Effector CD4-positive, alpha-beta T cell (primary cell): ENCODE data around the gene GAL3ST3. TPM values are rescaled to one million over a fixed set of nuclear protein-coding genes. Genes with fewer than 3 reads are reported as not detected.
"Not testable (repeated sequence)": the region's sequence is repeated elsewhere in the genome, so short reads cannot be mapped to it uniquely, and the experiment has no call there.

Source experiments
- DNase-seq: peaks from one replicate; pipeline ENCODE4 v3.0.0-alpha.2; 2020
- total RNA-seq: gene quantifications from one replicate; lab custom pipeline; 2026; lab: John Stamatoyannopoulos, UW

GAL3ST3 gene, protein sequence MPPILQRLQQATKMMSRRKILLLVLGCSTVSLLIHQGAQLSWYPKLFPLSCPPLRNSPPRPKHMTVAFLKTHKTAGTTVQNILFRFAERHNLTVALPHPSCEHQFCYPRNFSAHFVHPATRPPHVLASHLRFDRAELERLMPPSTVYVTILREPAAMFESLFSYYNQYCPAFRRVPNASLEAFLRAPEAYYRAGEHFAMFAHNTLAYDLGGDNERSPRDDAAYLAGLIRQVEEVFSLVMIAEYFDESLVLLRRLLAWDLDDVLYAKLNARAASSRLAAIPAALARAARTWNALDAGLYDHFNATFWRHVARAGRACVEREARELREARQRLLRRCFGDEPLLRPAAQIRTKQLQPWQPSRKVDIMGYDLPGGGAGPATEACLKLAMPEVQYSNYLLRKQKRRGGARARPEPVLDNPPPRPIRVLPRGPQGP
- not detected for total RNA-seq

DNA sequence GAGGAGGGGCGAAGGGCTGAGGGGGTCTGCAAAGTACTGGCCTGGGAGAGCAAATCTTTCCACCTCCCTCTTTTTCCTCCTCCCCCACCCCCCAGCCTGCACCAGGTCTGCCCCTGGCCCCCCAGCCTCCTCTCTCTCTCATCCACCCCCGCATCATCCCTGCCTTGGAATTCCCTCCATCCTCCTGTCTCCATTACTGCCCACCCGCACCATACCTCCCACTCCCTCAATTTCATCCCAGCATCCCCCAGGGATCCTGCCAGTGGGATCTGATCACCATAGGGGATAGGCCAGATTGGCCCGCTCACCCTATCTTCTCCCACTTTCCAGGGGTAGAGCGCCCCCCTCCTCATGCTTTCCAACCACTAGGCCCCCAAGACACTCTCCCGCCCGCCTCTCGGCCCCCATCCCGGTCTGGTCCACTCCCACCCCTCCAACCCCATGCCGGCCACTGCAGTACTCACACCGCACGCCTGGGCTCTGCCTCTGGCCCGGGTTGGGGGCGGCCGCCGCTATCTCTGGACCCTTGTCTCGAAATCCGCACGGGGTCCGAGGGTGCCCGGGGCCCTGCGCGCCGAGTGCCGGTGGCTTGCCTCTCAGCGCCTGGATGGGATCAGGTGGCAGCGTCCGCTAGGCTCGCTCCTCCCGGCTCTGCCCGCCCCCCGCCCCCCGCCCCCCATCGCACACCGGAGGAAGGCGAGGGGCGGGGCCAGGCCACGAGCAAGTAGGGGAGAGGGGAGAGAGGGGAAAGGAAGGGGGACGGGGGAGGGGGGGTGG is at the start of gene GAL3ST3:
Gene GAL3ST3, minus strand, starts transcription at position 615 of the 777 bp plus-strand sequence. CDS start 3,746 bp downstream, outside the sequence.
- DNase-seq, result no peak

DNA sequence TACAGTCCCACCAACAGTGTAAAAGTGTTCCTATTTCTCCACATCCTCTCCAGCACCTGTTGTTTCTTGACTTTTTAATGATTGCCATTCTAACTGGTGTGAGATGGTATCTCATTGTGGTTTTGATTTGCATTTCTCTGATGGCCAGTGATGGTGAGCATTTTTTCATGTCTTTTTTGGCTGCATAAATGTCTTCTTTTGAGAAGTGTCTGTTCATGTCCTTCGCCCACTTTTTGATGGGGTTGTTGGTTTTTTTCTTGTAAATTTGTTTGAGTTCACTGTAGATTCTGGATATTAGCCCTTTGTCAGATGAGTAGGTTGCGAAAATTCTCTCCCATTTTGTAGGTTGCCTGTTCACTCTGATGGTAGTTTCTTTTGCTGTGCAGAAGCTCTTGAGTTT is 43.2 kb upstream of the GAL3ST3 start:
- DNase-seq, result not testable (repeated sequence)

DNA sequence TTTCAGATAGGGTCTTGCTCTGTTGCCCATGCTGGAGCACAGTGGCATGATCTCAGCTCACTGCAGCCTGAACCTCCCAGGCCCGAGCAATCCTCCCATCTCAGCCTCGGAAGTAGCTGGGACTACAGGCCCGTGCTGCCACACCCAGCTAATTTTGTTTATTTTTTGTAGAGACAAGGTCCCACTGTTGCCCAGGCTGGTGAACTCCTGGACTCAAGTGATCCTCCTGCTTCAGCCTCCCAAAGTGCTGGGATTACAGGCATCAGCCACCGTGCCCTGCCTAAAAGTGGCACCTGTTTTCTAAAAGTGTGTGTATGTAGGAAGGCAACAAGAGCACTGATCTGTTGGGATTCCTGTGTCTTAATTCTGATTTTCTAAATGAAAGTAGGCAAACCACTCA is 41.3 kb upstream of the GAL3ST3 start:
- DNase-seq, result no peak

DNA sequence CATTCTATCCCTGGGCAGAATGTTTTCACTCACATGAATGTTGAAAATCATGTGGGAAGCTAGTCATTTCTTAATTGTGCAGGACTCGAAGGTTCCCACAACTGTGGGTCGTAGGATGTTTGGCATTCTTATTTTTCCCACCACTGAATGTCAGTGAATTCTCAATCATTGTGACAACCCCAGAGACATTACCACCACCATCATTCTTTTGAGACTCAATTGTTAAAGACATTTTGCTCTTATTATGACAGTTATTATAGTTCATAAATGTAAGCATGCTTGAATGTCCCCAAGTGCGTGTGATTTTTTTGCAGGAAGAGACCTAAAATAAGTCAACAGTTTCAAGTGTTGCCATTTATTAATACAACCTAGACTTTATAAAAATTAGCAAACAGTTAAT is 40.1 kb upstream of the GAL3ST3 start:
- DNase-seq, result no peak

DNA sequence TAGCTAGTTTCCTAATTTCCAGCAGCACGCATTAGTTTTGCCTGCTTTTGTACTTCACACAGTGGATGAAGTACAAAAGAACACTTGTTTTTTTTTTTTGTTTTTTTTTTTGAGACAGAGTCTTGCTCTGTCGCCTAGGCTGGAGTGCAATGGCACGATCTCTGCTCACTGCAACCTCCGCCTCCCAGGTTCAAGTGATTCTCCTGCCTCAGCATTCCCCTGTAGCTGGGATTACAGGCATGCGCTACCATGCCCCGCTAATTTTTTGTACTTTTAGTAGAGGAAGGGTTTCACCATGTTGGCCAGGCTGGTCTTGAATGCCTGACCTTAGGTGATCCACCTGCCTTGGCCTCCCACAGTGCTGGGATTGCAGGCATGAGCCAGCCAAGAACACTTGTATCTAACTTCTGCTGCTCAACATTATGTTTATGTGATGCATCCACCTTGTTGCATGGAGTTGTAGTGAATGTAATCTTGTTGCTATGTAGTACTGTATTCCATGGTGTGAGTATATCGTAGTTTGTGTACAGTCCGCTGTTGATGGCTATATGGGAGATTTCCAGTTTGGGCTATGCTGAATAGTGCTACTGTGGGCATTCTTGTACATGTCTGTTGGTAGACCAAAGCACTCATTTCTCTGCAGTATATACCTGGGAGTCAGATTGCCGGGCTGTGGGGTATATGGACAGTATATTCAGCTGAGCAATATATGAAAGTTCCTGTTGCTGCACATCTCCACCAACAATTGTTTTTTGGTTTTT is 38.4 kb upstream of the GAL3ST3 start:
- no peak for DNase-seq

DNA sequence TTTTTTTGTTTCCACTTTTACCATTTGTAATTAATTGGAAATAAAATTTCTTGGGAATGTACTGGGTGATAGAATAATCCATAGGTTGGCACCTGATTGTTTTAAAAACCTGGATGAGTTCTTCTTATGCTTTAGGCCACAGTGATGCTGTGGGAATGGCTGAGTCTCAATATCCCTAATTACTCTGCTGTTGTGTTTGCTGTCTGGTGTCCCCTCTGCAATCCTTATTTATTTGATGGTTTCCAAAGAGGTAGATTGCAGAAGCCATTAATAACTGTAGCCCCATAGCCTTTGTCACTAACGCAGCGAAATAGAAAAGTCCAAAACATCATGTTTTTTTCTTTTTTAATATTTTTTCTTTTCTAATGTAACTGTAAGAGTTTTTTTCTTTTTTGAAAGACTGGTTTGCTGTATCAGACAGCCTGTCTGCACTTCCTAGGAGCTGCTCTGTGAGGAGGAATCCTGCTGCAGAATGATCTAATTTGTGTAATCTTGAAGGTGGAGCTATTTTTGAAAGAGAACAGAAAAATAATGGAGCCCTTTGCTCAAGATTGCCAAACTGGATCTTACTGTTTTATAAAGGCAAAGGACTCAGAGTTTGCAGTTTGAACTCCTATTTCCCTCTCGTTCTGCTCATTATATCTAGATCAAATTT is 36.0 kb upstream of the GAL3ST3 start:
- DNase-seq, result no peak

DNA sequence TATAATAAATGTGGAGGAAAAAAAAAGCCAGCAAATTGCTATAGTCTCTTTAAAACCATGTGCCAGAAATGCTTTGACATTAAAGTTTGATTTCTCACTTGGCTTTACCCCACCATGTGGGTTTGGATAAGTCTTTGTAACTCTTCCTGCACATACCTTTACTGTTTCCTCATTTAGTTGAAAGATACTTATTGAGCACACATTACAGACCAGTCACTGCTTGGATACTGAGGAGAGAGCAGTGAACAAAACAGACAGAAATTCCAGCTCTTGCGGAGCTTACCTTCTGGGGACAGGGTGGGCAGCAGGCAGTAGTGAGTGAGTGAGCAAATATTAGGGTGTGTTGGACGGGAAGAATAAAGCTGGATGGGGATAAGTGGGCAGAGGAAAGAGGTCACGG is 34.8 kb upstream of the GAL3ST3 start:
- no peak for DNase-seq

DNA sequence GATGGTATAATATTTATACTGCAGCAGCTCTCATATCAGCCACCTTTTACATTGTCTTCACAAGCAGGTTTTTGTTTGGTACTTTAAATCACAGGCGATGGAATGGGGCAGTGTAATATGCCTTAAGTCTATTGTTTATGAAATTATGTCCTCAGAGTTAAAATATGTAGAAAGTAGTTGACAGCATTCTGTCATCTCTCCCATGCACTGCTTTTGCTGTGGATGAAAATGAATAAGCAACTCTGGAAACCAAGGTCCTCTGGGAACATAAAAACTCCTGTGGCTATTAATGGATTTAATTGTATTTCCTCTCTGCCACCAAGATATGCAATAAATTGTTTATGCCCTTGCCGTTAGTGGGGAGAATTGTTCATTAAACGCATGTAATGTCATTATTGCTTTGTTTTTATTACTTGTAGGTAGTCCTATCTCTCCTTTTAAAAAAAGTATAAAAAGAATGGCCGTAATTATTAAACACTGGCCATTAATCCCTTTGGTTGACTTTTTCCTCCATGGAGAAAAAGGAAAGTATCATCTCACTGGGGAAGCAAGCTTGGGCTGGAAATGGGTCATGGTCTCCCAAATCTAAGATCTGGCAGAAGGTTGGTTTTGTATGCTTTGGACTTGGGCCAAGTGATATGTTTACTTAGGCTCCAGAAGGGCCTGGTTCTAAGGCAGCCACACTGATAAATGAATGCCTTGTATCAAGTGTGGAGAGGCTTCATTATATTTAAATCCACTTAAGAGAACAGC is 34.2 kb upstream of the GAL3ST3 start:
- DNase-seq, result no peak

DNA sequence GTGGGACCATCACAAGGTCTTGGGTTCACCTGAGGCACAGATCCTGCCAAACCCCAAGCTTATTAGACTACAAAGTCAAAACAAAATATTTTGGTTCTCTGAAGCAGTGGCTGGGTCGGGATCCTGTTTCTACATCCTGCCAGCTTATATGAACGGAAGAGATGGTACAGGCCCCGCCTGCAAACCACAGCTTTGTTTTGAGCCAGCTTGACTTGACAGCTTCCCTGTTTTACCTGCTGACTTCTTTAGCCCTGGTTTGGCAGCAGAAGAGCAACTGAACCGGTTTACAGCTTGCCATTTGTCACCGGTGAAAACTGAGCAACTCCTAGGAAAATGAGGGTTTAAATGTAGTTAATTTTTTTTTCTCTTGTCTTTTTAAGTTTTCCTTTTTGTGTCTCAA is 32.5 kb upstream of the GAL3ST3 start:
- DNase-seq, result peak; percentile 74

DNA sequence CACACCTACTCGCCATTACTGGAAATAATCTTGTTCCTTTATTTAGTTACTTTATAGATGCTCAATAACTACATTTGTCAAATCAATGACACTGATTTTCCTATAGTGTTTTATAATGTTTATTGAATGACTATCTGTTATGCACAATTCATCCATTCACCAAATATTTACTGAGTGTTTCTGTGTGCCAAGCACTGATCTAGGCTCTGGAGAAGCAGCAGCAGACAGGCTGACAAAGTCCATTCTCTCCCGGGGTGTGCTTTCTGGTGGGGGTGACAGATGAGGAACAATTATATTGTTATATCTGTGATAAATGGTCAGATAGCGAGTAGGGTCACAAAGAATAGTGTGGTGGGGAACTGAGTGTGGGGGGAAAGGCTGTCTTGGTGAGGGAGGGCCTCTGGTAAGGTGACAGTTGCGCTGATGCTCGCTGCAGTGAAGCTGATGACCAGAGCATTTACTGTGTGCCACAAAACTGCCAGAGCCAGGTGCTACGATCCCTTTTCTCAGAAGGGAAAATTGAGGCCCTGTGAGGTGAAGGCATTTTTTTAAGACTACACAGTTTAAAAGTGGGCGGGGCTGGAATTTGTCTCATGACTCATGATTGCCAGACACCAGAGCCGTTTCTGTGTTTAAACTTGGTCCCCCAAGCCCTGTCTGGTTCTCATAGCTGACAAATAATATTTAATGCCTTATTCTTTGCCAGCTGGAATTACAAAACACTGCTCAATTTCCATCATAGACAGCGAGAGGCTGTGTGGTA is 31.3 kb upstream of the GAL3ST3 start:
- peak; percentile 74 for DNase-seq

DNA sequence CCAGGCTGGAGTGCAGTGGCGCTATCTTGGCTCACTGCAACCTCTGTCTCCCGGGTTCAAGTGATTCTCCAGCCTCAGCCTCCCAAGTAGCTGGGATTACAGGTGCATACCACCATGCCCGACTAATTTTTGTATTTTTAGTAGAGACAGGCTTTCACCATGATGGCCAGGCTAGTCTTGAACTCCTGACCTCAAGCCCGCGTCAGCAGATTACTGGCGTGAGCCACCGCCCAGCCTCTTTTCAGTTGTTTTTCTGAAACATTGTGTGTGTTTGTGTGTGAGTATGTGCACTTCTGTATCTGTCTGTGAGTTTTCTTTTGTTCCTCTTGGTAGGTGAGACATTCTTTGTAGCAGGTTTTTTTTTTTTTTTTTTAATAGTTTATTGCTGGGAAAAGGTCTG is 30.0 kb upstream of the GAL3ST3 start:
- DNase-seq, result not testable (repeated sequence)

DNA sequence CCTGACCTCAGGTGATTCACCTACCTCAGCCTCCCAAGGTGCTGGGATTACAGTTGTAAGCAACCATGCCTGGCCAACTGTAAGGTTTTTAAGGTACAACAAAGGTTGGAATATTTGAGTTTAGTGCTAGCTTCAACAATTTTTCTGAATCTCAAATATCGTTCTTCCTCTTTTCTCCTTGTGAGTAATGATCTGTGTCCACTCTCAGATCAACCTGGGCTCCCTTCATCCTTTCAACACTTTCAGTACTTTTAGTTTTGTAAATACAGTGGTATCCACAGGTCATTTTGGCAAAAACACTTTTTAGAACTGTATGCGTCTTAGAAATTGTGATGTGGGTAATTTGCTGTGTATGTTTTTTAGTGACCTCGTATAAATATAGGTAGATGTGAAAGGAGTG is 29.0 kb upstream of the GAL3ST3 start:
- no peak for DNase-seq

DNA sequence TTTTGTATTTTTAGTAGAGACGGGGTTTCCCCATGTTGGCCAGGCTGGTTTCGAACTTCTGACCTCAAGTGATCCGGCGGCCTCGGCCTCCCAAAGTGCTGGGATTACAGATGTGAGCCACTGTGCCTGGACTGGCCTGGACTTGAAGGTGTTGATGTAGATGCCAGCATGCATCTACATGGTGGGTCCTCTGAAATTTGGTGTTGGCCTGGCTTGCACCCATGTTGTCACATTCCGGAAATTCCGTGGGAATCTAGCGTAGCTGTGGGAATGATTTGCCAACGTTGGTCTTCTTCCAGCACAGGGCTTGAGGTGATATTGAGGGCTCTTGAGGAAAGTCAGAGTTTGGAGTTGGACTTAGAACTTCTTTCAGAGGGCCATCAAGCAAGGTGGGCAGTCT is 27.6 kb upstream of the GAL3ST3 start:
- no peak for DNase-seq

DNA sequence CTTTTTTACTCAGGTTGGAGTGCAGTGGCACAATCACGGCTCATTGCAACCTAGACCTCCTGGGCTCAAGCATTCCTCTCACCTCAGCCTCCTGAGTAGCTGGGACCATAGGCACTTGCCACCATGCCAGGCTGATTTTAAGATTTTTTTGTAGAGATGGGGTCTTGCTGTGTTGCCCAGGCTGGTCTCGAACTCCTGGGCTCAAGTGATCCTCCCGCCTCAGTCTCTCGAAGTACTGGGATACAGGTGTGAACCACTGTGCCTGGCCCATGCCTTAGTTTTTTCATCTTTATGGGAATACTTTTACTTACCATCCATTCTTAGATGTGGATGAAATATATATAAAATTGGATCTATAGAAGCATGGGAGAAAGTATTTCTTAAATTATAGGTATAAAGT is 26.3 kb upstream of the GAL3ST3 start:
- no peak for DNase-seq

DNA sequence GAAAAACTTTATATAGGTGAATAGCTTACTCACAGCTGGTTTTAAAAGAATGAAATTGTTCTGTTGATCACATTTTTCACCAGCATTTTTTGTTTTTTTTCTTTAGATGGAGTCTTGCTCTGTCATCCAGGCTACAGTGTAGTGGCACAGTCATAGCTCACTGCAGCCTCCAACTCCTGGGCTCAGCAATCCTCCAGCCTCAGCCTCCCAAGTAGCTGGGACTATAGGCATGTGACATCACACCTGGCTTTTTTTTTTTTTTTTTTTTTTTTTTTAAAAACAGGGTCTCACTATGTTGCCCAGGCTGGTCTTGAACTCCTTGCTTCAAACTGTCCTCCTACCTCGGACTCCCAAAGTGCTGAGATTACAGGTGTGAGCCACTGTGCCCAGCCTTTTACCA is 24.7 kb upstream of the GAL3ST3 start:
- DNase-seq, result no peak

DNA sequence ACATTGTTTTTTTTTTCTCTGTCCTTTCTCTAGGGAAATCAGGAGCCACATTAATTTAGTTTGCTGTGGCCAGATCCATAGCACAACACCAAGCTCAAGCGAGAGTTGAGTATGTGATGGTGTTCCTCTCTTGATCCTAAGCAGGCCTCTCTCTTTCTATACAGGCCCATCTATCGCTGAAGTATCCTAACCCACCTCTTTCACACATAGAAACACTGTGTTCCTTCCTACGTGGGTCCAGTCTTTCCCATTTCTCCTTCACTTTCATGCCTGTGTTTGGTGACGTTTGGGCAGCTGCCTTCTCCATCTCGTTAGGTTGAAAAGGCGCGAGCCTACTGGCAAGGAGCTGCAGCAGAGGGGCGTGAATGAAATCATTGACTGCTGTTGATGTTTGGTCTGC is 23.6 kb upstream of the GAL3ST3 start:
- no peak for DNase-seq

DNA sequence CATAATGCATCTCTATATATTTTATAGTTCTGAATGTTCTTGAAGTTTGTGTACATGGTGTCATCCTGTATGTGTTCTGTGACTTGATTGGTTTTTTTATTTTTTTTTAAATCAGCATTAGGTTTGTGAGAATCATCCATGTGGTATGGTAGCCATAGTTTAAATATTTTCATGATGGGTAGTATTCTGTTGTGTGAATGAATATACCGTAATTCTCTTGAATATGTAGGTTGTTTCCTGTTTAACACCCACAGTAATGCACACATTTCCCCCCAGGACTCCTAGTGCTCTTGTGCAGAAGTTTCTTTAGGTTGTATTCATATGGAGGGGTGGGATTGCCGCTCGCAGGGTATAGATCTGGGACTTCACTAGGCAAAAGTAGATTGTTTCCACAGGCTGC is 23.1 kb upstream of the GAL3ST3 start:
- no peak for DNase-seq

DNA sequence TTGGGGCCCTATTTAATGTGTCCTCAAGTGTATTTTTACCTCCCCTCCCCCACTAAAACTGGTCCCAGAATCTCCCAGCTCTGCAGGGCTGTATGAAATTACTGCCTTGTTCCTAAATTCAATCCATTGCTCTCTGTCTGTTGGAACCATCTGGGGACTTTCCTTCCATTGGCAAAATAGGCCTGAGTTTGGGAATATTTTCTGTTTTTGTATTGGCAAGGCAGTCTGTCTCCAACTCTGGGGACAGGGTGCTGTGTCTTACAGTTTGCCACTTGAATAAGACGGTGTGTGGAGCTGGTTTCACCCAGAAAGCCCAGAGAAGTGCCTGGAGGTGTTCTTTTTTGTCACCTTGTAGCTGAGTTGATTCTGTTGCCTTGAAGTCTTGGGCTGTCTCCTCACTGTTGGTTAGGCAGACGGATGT is 22.4 kb upstream of the GAL3ST3 start:
- DNase-seq, result peak; percentile 15

DNA sequence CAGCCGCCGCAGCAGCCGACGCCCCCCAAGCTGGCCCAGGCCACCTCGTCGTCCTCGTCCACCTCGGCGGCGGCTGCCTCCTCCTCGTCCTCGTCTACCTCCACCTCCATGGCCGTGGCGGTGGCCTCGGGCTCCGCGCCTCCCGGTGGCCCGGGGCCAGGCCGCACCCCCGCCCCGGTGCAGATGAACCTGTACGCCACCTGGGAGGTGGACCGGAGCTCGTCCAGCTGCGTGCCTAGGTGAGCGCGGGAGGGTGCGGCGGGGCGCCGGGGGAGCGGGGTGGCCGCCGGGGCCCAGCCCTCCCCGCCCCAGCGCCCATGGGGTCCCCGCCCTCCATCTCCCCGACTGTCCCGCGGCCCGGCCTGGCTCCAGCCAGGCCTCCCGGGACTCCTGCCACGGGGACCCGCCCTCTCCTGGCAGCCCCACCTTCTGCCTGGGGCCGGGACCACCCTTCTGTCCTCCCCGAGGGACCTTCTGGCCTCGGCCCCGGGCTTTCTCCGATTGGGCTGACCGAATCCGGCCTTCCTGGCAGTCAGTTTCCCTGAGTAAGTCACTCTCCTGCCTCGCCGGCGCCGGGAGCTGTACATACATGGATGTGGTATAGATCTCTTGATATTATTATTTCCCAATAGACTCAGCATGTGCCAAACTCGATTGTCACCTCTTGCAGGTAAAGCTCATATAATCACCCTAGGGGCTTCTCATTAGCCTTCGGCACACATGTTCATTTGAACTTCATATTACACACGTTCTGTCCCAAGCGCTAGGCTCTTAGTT is 21.8 kb upstream of the GAL3ST3 start:
- DNase-seq, result peak; percentile 13
